ENCODE results near the gene MCRS1.
"Not testable (repeated sequence)": the region's sequence is repeated elsewhere in the genome, so short reads cannot be mapped to it uniquely, and the experiment has no call there.

The MCRS1 gene

DNA sequence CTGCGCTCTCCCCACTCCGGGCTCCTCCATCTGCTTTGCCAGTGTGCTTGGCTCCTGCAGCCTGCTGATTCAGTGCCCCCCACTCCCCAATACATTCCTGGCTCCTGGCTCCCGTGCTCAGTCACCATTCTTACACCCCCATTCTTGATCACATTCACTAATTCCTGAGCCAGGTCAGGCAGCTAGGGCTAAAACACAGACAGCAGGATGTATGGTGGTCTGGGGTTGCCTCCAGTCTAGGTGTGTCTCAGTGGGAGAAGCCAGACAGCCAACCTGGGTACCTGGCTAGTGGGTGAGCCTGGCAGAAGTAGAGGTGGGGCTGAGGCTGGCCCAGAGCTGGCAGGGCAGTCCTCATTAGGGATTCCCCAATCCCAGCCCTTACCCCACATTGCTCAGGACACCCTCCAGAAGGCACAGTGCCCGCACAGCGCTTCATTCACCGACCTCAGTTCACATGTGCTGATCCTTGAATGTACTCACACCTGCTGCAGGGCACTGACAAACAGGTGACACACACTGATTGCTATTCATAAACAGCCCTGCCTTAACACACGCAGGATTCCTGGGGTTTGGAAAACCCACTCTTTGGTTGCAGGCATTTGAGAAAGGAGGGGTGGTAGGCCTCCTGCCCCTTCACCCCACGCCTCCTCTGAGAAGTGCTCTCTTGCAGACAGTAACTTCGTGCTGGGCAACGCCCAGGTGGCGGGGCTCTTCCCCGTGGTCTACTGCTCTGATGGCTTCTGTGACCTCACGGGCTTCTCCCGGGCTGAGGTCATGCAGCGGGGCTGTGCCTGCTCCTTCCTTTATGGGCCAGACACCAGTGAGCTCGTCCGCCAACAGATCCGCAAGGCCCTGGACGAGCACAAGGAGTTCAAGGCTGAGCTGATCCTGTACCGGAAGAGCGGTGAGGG is 27.5 kb downstream of the MCRS1 start:
- DNase-seq (ENCODE audit: low read depth): no peak

DNA sequence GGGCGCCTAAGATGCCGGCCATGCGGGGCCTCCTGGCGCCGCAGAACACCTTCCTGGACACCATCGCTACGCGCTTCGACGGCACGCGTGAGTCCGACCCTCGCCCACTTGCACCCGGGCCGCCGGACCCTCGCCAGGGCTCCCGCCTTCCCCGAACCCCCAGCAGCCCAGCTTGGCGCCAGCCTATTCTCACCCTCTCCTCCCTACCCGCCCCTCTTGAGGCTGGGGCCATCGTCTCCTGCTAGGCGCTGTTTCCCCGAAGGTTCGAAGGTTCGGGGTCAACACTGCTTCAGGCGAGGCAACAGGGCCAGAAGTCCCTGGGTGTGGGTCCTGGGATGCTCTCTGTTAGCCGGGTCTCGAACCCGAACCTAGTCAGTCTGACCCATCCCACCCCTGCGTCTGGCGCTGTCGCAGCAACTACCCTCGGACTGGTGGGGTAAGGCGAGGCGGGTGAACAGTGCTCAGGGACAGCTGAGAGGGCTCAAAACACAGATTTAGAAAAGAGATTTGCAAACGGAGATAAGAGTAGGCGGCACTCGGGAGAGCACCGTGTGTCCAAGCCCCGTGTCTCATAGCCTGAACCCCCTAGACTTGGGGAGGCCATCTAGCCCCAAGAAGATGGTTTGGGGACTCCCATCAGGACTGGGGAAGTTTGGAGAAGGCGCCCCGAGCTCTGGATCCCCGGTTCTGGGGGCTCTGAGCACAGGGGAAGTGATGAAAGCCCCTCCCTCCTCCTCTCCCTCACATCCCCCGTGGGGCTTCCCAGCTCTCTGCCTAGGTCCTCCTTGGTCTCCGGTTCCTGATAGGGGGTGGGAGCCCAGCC is 28.3 kb downstream of the MCRS1 start:
- no peak for DNase-seq (ENCODE audit: low read depth)

- DNase-seq (ENCODE audit: low read depth): peak; percentile 58
Measured at GRCh38 chr12:49538510-49539403, 29.2 kb downstream of the MCRS1 start, which contains the start of gene KCNH3. Gene KCNH3 (plus strand): TSS chr12:49539030. CDS start chr12:49539417, 387 bp downstream.

DNA sequence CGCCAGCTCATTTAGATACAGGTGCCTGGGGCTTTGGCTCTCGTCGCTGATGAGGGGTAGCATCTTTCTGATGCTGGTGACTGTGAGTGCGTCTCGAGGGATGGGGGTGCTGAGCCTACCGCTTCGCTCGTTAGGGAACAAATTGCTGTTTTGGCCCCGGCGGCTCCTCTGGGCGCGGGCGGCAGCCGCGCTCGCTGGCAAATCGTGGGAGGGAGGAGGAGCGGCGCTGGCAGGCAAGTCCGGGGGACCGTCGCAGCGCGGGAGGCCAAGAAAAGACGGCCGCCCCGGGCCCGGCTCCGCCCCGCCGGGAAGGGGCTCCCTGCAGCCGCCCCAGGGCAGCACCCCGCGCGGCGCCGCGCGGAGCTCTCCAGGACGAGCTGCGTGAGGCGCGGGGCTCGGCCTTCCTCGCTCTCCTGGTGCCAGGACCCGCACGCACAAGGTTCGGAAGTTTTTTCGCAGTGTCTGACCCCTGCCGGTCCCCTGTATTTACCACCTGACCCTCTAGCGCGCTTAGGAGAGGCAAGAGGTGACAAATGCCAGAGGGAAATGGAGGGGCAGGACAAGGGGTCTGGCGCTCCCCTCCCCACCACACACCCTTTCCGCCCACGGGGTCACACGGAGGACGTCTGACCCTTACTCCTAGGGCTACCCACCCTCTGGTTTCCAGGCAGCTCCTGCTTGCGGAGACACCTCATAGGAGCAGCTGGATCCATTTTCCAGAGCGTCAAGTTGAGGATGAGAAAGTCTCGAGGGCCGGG is 30.0 kb downstream of the MCRS1 start:
- no peak for DNase-seq (ENCODE audit: low read depth)

DNA sequence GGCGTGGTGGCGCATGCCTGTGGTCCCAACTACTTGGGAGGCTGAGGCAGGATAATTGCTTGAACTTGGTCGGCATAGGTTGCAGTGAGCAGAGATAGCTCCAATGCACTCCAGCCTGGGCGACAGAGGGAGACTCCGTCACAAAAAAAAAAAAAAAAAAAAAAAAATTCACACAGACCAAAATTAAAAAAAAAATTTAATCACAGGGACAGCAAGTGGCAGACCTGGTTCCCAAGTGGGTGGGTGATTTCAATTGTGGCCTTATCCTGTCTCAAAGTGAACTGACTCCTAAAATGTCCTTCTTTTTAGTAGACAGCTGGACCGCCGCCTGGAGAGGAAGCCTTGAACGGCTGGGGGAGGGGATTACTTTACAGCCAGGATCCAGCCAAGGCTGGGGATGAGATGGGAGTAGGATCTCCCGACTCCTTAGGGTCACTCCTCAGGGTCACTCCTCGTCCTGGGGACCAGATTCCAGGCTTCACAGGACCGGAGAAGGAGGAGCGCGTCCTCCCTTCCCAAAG is 30.7 kb downstream of the MCRS1 start:
- no peak for DNase-seq (ENCODE audit: low read depth)

GRCh38 chr12:49536526-49537071 is 31.3 kb downstream of the MCRS1 start:
- no peak for DNase-seq (ENCODE audit: low read depth)

DNA sequence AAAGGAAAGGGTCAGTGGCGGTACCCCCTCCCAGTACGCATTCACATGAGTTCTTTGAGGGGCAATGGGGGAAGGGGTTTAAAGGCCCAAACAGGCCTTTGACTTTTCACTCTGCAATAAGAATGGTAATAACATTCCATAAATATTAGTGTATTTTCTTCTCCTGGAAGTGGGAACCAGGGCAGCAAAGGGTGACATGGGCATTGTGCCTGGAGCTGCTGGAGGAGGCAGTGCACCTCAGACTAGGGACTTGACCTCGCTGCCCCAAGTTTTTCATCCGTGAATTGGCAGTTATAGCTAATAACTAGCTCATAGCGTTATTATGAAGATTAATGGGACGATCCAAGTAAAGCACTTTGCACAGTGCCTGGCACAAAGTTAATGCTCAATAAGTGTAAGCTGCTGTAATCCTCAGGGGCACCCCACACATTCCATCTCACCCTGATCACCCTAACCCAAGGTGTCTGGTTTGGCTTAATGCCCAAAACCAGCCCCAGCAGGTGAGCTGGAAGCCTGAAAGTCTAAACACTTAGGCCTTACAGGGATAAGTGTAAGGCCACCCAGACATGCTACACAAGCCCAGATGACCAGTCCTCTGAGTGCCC is 31.9 kb downstream of the MCRS1 start:
- DNase-seq (ENCODE audit: low read depth): no peak

GRCh38 chr12:49534731-49535278 is 33.1 kb downstream of the MCRS1 start:
- no peak for DNase-seq (ENCODE audit: low read depth)

DNA sequence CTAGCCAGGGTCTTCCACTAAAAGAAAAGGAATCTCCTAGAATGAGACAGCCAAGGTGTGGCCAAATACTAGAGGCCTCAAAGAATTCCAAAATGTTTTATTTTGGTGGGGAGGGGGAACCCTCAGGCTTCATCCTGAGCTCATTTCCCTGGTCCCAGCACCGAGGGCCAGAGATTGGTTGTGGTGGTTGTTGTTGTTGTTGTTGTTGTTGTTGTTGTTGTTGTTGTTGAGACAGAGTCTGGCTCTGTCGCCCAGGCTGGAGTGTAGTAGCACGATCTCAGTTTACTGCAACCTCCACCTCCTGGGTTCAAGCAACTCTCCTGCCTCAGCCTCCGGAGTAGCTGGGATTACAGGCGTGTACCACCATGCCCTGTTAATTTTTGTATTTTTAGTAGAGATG is 33.8 kb downstream of the MCRS1 start:
- DNase-seq (ENCODE audit: low read depth): not testable (repeated sequence)

DNA sequence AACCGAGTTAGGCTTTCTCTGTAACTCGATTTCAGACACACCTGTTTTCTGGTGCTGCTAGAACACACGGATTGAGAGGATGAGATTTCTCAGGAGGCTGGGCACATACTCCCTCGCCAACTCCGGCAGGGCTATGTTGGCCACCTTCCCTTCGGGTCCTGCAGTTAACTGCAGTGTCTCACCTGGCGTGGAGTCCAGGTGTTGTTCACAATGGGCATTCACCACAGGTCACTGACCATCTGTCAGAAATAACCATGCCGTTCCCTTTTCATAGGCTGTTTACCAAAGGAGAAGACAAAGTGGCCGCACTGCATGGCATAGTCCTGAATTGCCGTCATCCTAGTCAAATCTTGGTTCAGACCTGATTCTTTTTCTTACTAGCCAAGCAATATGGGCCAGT is 34.6 kb downstream of the MCRS1 start:
- DNase-seq (ENCODE audit: low read depth): no peak

DNA sequence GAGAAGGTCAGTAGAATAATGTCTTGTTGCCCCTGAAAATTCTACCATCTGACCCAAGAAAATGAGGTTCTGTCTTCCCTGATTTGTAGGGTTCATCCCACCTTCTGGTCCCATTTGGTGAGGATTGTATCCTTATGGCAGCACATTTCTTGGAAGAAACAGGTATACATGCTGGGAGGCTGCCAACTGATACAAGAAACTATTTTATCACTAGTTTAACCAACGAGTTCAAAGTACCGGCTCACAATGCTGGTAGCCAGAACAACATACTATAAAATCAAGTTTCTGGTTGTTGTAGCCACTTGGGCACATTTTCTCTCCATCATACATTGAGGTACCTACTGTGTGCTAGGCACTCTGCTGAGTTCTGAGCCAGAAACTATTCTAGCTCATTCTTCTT is 36.2 kb downstream of the MCRS1 start:
- no peak for DNase-seq (ENCODE audit: low read depth)

DNA sequence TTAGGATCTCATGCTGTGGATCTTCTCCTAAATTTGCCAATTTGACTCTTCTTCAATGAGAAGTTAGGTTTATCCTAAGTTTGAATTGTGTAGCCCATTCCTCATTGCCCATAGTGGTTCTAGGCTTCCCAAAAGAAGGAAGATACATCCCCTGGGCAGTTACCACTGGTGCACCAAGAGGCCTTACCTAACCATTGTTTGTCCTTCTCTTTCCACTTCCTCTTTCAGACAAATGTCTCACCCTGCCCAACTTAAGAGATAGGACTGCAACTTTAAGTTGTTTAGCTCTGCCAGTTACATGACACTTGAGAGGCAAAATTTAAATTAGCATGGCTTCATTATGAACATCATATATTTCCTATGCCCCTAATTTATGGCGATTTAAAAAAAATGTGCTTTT is 38.5 kb downstream of the MCRS1 start:
- no peak for DNase-seq (ENCODE audit: low read depth)

GRCh38 chr12:49527361-49528130 is 40.4 kb downstream of the MCRS1 start:
- no peak for DNase-seq (ENCODE audit: low read depth)

GRCh38 chr12:49525942-49526341 is 42.0 kb downstream of the MCRS1 start:
- DNase-seq (ENCODE audit: low read depth): no peak

DNA sequence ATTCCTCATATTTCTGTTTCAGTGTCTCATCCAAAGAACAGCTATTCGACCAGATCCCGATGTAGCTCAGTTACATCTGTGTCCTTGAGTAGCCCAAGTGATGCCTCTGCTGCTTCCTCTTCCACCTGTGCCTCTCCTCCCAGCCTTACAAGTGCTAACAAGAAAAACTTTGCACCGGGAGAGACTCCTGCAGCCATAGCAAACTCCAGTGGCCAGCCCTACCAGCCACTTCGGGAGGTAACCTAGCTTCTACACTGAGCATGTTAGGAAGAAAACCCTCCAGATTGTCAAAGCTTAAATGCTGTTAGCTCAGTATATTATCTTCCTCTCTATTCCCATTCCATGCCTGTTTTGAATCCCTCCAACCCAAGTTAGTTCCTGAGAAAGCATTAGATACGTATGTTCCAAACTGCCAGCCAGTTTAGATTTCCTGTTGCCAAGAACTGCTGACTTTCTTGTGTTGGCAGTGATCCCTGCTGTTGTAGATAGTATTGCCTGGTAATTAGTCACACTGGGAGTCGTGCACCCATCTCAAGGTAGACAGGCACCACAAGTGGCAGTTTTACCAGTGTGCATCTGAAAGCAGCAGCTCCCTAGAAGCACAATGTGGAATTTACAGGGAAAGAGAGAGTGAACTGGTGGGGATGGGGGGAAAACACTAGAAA is 43.1 kb downstream of the MCRS1 start:
- no peak for DNase-seq (ENCODE audit: low read depth)

- DNase-seq (ENCODE audit: low read depth): no peak
Measured at GRCh38 chr12:49521389-49521788, 46.6 kb downstream of the MCRS1 start.

- no peak for DNase-seq (ENCODE audit: low read depth)
Measured at GRCh38 chr12:49519574-49519936, 48.4 kb downstream of the MCRS1 start.

- DNase-seq (ENCODE audit: low read depth): no peak
Measured at GRCh38 chr12:49518914-49519573, 48.9 kb downstream of the MCRS1 start.
